GM12874 (cell line): ENCODE results near the gene CDK14.

ENCODE experiments used
- TF ChIP-seq, protein P1 (sequence below): IDR thresholded peaks from 2 replicates; pipeline ENCODE4 v1.5.1; 2011; ENCODE audit warnings: low read depth, mild to moderate bottlenecking, control low read depth, low read length, moderate library complexity; ENCODE audit not compliant: insufficient read depth

The CDK14 gene

DNA sequence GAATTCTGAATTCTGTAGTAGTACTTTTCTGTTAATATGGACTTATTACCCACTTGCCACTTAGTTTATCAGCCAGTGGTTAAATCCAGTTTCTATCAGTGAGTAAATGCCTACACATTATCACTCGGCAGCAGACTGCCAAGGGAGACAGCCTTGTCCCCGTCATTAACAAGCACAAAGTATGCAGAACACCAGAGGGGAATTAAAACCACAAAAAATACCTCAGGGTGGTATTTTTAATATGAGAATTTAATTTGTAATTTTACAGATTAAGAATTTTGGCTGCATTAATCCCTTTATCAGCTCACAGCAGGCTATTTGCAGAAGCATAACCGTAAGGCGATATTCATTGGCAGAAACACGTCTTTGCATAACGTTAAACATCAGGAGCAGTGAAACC, 518.1 kb downstream of the CDK14 start:
- TF ChIP-seq, protein P1, sequence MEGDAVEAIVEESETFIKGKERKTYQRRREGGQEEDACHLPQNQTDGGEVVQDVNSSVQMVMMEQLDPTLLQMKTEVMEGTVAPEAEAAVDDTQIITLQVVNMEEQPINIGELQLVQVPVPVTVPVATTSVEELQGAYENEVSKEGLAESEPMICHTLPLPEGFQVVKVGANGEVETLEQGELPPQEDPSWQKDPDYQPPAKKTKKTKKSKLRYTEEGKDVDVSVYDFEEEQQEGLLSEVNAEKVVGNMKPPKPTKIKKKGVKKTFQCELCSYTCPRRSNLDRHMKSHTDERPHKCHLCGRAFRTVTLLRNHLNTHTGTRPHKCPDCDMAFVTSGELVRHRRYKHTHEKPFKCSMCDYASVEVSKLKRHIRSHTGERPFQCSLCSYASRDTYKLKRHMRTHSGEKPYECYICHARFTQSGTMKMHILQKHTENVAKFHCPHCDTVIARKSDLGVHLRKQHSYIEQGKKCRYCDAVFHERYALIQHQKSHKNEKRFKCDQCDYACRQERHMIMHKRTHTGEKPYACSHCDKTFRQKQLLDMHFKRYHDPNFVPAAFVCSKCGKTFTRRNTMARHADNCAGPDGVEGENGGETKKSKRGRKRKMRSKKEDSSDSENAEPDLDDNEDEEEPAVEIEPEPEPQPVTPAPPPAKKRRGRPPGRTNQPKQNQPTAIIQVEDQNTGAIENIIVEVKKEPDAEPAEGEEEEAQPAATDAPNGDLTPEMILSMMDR, result no peak

DNA sequence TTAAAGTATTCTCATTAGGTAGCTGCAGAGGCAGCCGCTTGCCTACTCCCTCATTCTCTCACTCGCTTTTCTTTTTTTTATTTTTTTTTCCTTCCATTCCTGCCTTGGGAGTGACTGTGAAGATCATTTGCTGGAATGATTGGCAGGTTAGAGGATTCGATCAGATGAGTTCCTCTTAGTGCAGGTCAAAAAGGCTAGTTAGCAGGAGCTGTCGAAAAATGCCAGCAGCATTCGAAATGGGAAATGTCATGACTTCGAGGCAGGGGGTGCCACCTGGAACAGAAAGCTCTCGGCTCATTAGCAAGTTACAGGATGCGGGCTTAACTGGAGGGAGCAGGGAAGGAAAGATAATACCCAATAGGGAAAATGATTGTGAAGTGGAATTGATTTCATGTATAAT, 530.6 kb downstream of the CDK14 start:
- TF ChIP-seq, protein P1, result no peak

GRCh38 chr7:91127325-91127724, 531.2 kb downstream of the CDK14 start:
- TF ChIP-seq, protein P1, result no peak

DNA sequence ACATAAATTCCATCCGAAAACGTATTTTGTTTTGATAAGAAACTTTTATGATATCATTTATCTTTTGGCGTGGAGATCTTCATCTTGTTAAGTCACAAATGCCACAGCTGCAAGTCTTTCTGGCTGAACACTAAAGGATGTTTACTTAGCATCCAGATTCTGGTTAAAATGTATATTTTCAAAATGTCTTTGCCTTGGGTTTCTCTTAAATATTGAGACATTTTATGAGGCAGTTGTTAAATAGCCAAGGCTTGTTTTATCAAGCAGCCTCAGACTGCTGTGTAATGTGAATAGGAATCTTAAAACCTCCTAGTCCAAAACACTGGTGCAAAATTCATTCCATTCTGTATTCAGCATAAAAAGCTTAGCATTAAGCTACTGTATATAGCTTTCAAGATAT, 531.8 kb downstream of the CDK14 start:
- TF ChIP-seq, protein P1, result no peak

DNA sequence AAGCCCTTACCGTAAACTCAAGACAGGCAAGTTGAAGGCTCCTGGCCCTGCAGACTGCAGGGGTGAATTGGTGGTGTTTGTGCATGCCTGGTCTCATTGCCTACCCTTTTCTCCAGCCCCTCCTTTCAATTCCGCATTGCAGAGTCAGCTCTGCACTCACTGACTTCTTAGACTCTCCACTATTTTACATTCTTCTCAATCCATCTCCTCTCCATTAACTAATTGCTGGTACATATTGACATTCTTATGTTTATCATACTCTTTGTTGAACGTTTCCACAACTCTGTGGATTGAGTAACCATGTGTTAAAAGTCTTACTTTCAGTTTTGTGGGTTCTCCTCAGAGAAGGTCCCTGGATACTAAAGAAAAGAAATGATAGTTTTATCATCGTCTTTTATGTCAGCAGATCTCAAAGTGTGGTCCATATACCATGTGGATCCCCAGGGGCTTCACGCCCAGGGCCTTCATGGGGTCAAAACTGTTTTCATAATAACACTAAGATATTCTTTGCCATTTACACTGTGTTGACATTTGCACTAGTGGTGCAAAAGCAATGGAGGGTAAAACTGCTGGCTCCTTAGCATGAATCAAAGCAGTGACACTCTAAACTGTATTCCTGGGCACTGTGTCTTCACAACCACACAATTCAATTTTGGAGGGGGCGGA, 532.7 kb downstream of the CDK14 start:
- TF ChIP-seq, protein P1, result no peak

DNA sequence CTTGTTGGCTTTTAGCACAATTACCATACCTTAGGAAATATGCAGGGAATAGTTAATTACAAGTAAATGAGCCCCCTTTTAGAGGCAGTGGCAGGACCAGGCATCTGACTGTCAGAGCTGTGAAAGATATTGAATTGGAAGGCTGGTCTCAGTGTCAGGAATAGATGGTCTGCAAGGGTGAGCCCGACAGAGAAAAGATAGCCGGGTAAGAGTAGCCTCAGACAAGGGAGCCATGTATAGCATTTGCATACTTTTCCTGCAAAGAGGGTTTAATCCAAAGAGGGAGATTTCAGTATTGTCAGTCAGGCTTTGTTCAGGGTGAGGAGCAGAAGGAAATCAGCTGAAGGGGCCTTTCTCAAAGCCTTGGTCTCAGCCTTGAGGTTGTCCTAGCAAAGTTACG, 539.2 kb downstream of the CDK14 start:
- TF ChIP-seq, protein P1, result no peak

DNA sequence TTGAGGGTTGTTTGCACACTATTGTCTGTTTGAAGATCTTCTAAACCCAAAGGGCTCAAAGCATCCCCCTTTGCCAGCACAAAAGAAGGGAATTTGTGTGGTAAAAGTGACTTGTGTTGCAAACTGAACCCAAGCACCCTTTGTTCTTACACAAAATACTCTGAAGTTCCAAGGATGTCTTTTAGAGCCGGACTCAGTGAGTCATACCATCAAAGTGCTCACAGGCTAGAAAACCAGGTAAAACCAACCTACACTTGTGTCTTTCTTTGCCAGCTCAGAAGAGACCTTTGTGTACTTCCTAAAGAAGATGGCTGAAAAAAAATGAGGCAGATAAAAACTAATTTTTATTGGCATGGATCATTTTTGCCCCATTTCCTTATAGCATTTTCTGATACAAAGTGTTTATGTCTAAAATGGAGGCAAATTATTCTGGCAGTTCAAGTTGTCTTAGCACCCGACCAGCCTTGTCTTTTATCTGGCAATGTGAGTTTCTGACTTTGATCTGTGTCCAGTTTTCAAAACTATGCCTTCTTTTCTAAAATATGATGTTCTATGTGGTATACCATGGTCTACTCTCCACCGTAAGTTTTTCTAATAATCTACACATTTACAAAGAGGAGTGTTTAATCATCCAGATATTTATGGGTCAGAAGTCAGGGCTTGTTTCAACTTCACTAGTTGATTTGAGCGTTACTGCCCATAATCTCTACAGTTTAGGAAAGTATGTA, 539.7 kb downstream of the CDK14 start:
- TF ChIP-seq, protein P1, result no peak
